Measurements from ENCODE around the gene PRSS33.
A peak's percentile ranks its signal among the peaks of the same experiment; 100 is the strongest.

Gene PRSS33

GRCh38 chr16:2782583-2783351 is 4.6 kb downstream of the PRSS33 start:
- H3K79me2 ChIP-seq (ENCODE audit: control insufficient read depth, insufficient read depth, low read length, poor library complexity), result peaks cover 3% of the 10 kb centered on the region
- H3K27ac ChIP-seq (ENCODE audit: low read depth, low read length), result no peak overlapping the region
- no peak overlapping the region for H3K4me3 ChIP-seq (ENCODE audit: low read depth, low read length)
- peaks cover 0 to 11% of the 10 kb centered on the region in 2 experiments for H3K4me1 ChIP-seq (ENCODE audit: control insufficient read depth in 1 of 2, insufficient read depth in 2 of 2, low read length in 2 of 2)
- no peaks in the 10 kb centered on the region for H3K9me3 ChIP-seq (ENCODE audit: insufficient read depth, low read depth, low read length)
- H3K9ac ChIP-seq (ENCODE audit: low read length), result no peak overlapping the region
- H3K4me2 ChIP-seq (ENCODE audit: low read length), result no peak overlapping the region
- no peak overlapping the region for H4K12ac ChIP-seq (ENCODE audit: low read depth, low read length)
- no peak overlapping the region for H2AFZ ChIP-seq (ENCODE audit: insufficient read depth, low read length, poor library complexity)
- H3K14ac ChIP-seq (ENCODE audit: low read length), result no peak overlapping the region
- H3K27me3 ChIP-seq (ENCODE audit: insufficient read depth, low read length), result no peaks in the 10 kb centered on the region
- no peak for DNase-seq
- H2AK5ac ChIP-seq (ENCODE audit: low read length), result no peak overlapping the region
- WGBS (ENCODE audit: extremely low coverage, insufficient coverage, insufficient read length), result no CpG with 5 or more reads among the region's 20 CpGs
- H3K79me1 ChIP-seq (ENCODE audit: low read length), result peaks cover 4% of the 10 kb centered on the region
- H2BK120ac ChIP-seq (ENCODE audit: insufficient read depth, low read length, poor library complexity), result no peak overlapping the region
- H3K18ac ChIP-seq (ENCODE audit: low read length), result no peak overlapping the region
- no peak overlapping the region for H2BK12ac ChIP-seq (ENCODE audit: low read length)
- no peaks in the 10 kb centered on the region for H3K36me3 ChIP-seq (ENCODE audit: control insufficient read depth in 1 of 2, insufficient read depth in 2 of 2, low read length in 2 of 2)
- no peak overlapping the region for H3K23ac ChIP-seq (ENCODE audit: low read length)
- H4K91ac ChIP-seq (ENCODE audit: low read depth, low read length), result no peak overlapping the region
- H3K4ac ChIP-seq (ENCODE audit: low read depth, low read length), result no peak overlapping the region
- no peak overlapping the region for H4K8ac ChIP-seq (ENCODE audit: low read depth, low read length)
- no peak overlapping the region for H2BK5ac ChIP-seq (ENCODE audit: low read depth, low read length, poor library complexity)

GRCh38 chr16:2779978-2780898 is 7.1 kb downstream of the PRSS33 start:
- Histone ChIP-seq H3K27ac (ENCODE audit: low read depth, low read length) (no peak overlapping the region), H3K4me3 (ENCODE audit: low read depth, low read length) (no peak overlapping the region), H2BK5ac (ENCODE audit: low read depth, low read length, poor library complexity) (no peak overlapping the region), H3K4me2 (ENCODE audit: low read length) (no peak overlapping the region), H2BK12ac (ENCODE audit: low read length) (no peak overlapping the region), H3K9ac (ENCODE audit: low read length) (no peak overlapping the region), H3K4me1 (ENCODE audit: control insufficient read depth in 1 of 2, insufficient read depth in 2 of 2, low read length in 2 of 2) (peaks cover 0 to 17% of the 10 kb centered on the region in 2 experiments), H4K91ac (ENCODE audit: low read depth, low read length) (no peak overlapping the region), H3K9me3 (ENCODE audit: insufficient read depth, low read depth, low read length) (no peaks in the 10 kb centered on the region), H3K36me3 (ENCODE audit: control insufficient read depth in 1 of 2, insufficient read depth in 2 of 2, low read length in 2 of 2) (peaks cover 3% of the 10 kb centered on the region in 2 experiments), H3K27me3 (ENCODE audit: insufficient read depth, low read length) (no peaks in the 10 kb centered on the region), H3K23ac (ENCODE audit: low read length) (no peak overlapping the region), H3K14ac (ENCODE audit: low read length) (no peak overlapping the region), H2AFZ (ENCODE audit: insufficient read depth, low read length, poor library complexity) (no peak overlapping the region), H2BK120ac (ENCODE audit: insufficient read depth, low read length, poor library complexity) (no peak overlapping the region), H2AK5ac (ENCODE audit: low read length) (no peak overlapping the region), H4K12ac (ENCODE audit: low read depth, low read length) (no peak overlapping the region), H3K79me1 (ENCODE audit: low read length) (peaks cover 12% of the 10 kb centered on the region), H3K18ac (ENCODE audit: low read length) (no peak overlapping the region), H4K8ac (ENCODE audit: low read depth, low read length) (no peak overlapping the region), H3K4ac (ENCODE audit: low read depth, low read length) (no peak overlapping the region), H3K79me2 (ENCODE audit: control insufficient read depth, insufficient read depth, low read length, poor library complexity) (peaks cover 14% of the 10 kb centered on the region)
- WGBS (ENCODE audit: extremely low coverage, insufficient coverage, insufficient read length), result no CpG with 5 or more reads among the region's 17 CpGs
- no peak for DNase-seq

GRCh38 chr16:2779151-2779920 is 8.0 kb downstream of the PRSS33 start:
- Histone ChIP-seq H3K79me2 (ENCODE audit: control insufficient read depth, insufficient read depth, low read length, poor library complexity) (peaks cover 14% of the 10 kb centered on the region), H3K23ac (ENCODE audit: low read length) (no peak overlapping the region), H3K9ac (ENCODE audit: low read length) (no peak overlapping the region), H4K91ac (ENCODE audit: low read depth, low read length) (no peak overlapping the region), H2AFZ (ENCODE audit: insufficient read depth, low read length, poor library complexity) (no peak overlapping the region), H3K18ac (ENCODE audit: low read length) (no peak overlapping the region), H3K27ac (ENCODE audit: low read depth, low read length) (no peak overlapping the region), H4K12ac (ENCODE audit: low read depth, low read length) (no peak overlapping the region), H3K4ac (ENCODE audit: low read depth, low read length) (no peak overlapping the region), H3K27me3 (ENCODE audit: insufficient read depth, low read length) (no peaks in the 10 kb centered on the region), H3K4me2 (ENCODE audit: low read length) (no peak overlapping the region), H3K36me3 (ENCODE audit: control insufficient read depth in 1 of 2, insufficient read depth in 2 of 2, low read length in 2 of 2) (peaks cover 8 to 10% of the 10 kb centered on the region in 2 experiments), H2BK12ac (ENCODE audit: low read length) (no peak overlapping the region), H3K9me3 (ENCODE audit: insufficient read depth, low read depth, low read length) (no peaks in the 10 kb centered on the region), H3K4me1 (ENCODE audit: control insufficient read depth in 1 of 2, insufficient read depth in 2 of 2, low read length in 2 of 2) (peaks cover 0 to 17% of the 10 kb centered on the region in 2 experiments), H2BK120ac (ENCODE audit: insufficient read depth, low read length, poor library complexity) (no peak overlapping the region), H3K79me1 (ENCODE audit: low read length) (peaks cover 12% of the 10 kb centered on the region), H3K4me3 (ENCODE audit: low read depth, low read length) (no peak overlapping the region), H2BK5ac (ENCODE audit: low read depth, low read length, poor library complexity) (no peak overlapping the region), H4K8ac (ENCODE audit: low read depth, low read length) (no peak overlapping the region), H2AK5ac (ENCODE audit: low read length) (no peak overlapping the region), H3K14ac (ENCODE audit: low read length) (no peak overlapping the region)
- no CpG with 5 or more reads among the region's 23 CpGs for WGBS (ENCODE audit: extremely low coverage, insufficient coverage, insufficient read length)
- no peak for DNase-seq

- Histone ChIP-seq H3K18ac (ENCODE audit: low read length) (no peak overlapping the region), H3K79me2 (ENCODE audit: control insufficient read depth, insufficient read depth, low read length, poor library complexity) (peaks cover 14% of the 10 kb centered on the region), H3K27me3 (ENCODE audit: insufficient read depth, low read length) (no peaks in the 10 kb centered on the region), H3K27ac (ENCODE audit: low read depth, low read length) (peak overlapping the region; percentile 24), H4K8ac (ENCODE audit: low read depth, low read length) (no peak overlapping the region), H2BK5ac (ENCODE audit: low read depth, low read length, poor library complexity) (no peak overlapping the region), H2AFZ (ENCODE audit: insufficient read depth, low read length, poor library complexity) (no peak overlapping the region), H3K9ac (ENCODE audit: low read length) (no peak overlapping the region), H3K4me3 (ENCODE audit: low read depth, low read length) (no peak overlapping the region), H3K4me2 (ENCODE audit: low read length) (peak overlapping the region; percentile 82), H2BK120ac (ENCODE audit: insufficient read depth, low read length, poor library complexity) (no peak overlapping the region), H3K9me3 (ENCODE audit: insufficient read depth, low read depth, low read length) (no peaks in the 10 kb centered on the region), H3K23ac (ENCODE audit: low read length) (no peak overlapping the region), H3K4ac (ENCODE audit: low read depth, low read length) (no peak overlapping the region), H3K36me3 (ENCODE audit: control insufficient read depth in 1 of 2, insufficient read depth in 2 of 2, low read length in 2 of 2) (peaks cover 14 to 16% of the 10 kb centered on the region in 2 experiments), H3K79me1 (ENCODE audit: low read length) (peaks cover 12% of the 10 kb centered on the region), H2AK5ac (ENCODE audit: low read length) (no peak overlapping the region), H3K14ac (ENCODE audit: low read length) (no peak overlapping the region), H2BK12ac (ENCODE audit: low read length) (no peak overlapping the region), H4K12ac (ENCODE audit: low read depth, low read length) (no peak overlapping the region), H3K4me1 (ENCODE audit: control insufficient read depth in 1 of 2, insufficient read depth in 2 of 2, low read length in 2 of 2) (peaks cover 0 to 17% of the 10 kb centered on the region in 2 experiments), H4K91ac (ENCODE audit: low read depth, low read length) (no peak overlapping the region)
- no CpG with 5 or more reads among the region's 12 CpGs for WGBS (ENCODE audit: extremely low coverage, insufficient coverage, insufficient read length)
- DNase-seq, result no peak
These were observed 8.8 kb downstream of the PRSS33 start for GRCh38 chr16:2778630-2778958.
